Measurements from ENCODE around the gene RNU6-8.

The RNU6-8 gene

GRCh38 chr14:32202998-32203882 lies at the start of gene RNU6-8:
Gene RNU6-8, minus strand, starts transcription at chr14:32203269.
- peak; percentile 80 for DNase-seq (ENCODE audit: low read depth)

GRCh38 chr14:32252030-32252670 lies 49.1 kb upstream of the RNU6-8 start:
- DNase-seq (ENCODE audit: low read depth): peak; percentile 26

GRCh38 chr14:32251530-32251929 lies 48.5 kb upstream of the RNU6-8 start:
- DNase-seq (ENCODE audit: low read depth): no peak

GRCh38 chr14:32250681-32251080 lies 47.6 kb upstream of the RNU6-8 start:
- DNase-seq (ENCODE audit: low read depth): no peak

- no peak for DNase-seq (ENCODE audit: low read depth)
Observed at GRCh38 chr14:32249780-32250179, 46.7 kb upstream of the RNU6-8 start.

GRCh38 chr14:32249371-32249770 lies 46.3 kb upstream of the RNU6-8 start:
- no peak for DNase-seq (ENCODE audit: low read depth)

- DNase-seq (ENCODE audit: low read depth): no peak
Observed at GRCh38 chr14:32246751-32247150, 43.7 kb upstream of the RNU6-8 start.

GRCh38 chr14:32244404-32244803 lies 41.3 kb upstream of the RNU6-8 start:
- DNase-seq (ENCODE audit: low read depth): no peak

GRCh38 chr14:32233260-32233659 lies 30.2 kb upstream of the RNU6-8 start:
- DNase-seq (ENCODE audit: low read depth): no peak

- no peak for DNase-seq (ENCODE audit: low read depth)
Observed at GRCh38 chr14:32232481-32232880, 29.4 kb upstream of the RNU6-8 start.

- DNase-seq (ENCODE audit: low read depth): no peak
Observed at GRCh38 chr14:32230695-32231280, 27.7 kb upstream of the RNU6-8 start.

- DNase-seq (ENCODE audit: low read depth): no peak
Observed at GRCh38 chr14:32230181-32230580, 27.1 kb upstream of the RNU6-8 start.

GRCh38 chr14:32226056-32226455 lies 23.0 kb upstream of the RNU6-8 start:
- DNase-seq (ENCODE audit: low read depth): no peak

- no peak for DNase-seq (ENCODE audit: low read depth)
Observed at GRCh38 chr14:32225378-32225920, 22.4 kb upstream of the RNU6-8 start.

- no peak for DNase-seq (ENCODE audit: low read depth)
Observed at GRCh38 chr14:32224737-32225377, 21.8 kb upstream of the RNU6-8 start.

- DNase-seq (ENCODE audit: low read depth): no peak
Observed at GRCh38 chr14:32217301-32217700, 14.2 kb upstream of the RNU6-8 start.

GRCh38 chr14:32212833-32213232 lies 9.8 kb upstream of the RNU6-8 start:
- no peak for DNase-seq (ENCODE audit: low read depth)

- DNase-seq (ENCODE audit: low read depth): no peak
Observed at GRCh38 chr14:32211068-32211404, 8.0 kb upstream of the RNU6-8 start.

- DNase-seq (ENCODE audit: low read depth): no peak
Observed at GRCh38 chr14:32209471-32209870, 6.4 kb upstream of the RNU6-8 start.

- DNase-seq (ENCODE audit: low read depth): no peak
Observed at GRCh38 chr14:32208490-32208889, 5.4 kb upstream of the RNU6-8 start.

GRCh38 chr14:32206552-32206951 lies 3.5 kb upstream of the RNU6-8 start:
- DNase-seq (ENCODE audit: low read depth): no peak

GRCh38 chr14:32205984-32206383 lies 2.9 kb upstream of the RNU6-8 start:
- DNase-seq (ENCODE audit: low read depth): no peak
